ENCODE results near the gene NEDD4L.

Gene NEDD4L

DNA sequence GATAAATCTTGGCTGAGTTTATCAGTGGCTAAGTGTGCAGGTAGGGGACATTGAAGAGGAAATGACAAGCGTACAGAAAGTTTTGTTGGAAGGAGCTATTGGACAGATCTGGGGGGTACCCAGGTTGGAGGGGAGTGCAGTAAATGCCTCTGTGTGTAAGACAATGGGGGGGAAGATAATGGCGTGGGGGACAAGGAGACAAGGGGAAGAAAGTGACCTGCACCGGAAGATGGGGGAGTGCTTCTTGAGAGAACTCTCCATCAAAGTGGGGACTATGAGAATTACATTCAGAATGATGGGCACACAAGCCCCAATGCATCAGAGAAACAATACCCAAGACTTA lies 394.9 kb downstream of the NEDD4L start:
- no peak overlapping the region for H3K4me3 ChIP-seq (ENCODE audit: low read depth, low read length)
- no peak for DNase-seq (ENCODE audit: low read depth)
- TF ChIP-seq, protein P1, sequence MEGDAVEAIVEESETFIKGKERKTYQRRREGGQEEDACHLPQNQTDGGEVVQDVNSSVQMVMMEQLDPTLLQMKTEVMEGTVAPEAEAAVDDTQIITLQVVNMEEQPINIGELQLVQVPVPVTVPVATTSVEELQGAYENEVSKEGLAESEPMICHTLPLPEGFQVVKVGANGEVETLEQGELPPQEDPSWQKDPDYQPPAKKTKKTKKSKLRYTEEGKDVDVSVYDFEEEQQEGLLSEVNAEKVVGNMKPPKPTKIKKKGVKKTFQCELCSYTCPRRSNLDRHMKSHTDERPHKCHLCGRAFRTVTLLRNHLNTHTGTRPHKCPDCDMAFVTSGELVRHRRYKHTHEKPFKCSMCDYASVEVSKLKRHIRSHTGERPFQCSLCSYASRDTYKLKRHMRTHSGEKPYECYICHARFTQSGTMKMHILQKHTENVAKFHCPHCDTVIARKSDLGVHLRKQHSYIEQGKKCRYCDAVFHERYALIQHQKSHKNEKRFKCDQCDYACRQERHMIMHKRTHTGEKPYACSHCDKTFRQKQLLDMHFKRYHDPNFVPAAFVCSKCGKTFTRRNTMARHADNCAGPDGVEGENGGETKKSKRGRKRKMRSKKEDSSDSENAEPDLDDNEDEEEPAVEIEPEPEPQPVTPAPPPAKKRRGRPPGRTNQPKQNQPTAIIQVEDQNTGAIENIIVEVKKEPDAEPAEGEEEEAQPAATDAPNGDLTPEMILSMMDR (IDR thresholded peaks at IDR 0.05; ENCODE audit: low read depth, low read length) = no peak
- TF ChIP-seq, protein P2, sequence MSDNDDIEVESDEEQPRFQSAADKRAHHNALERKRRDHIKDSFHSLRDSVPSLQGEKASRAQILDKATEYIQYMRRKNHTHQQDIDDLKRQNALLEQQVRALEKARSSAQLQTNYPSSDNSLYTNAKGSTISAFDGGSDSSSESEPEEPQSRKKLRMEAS (IDR thresholded peaks at IDR 0.05; ENCODE audit: low read depth, low read length) = no peak
- no peak for TF ChIP-seq MYC (IDR thresholded peaks at IDR 0.05; ENCODE audit: low read depth, low read length)
- no peak for TF ChIP-seq POLR2A (IDR thresholded peaks at IDR 0.05; ENCODE audit: extremely low read depth, insufficient read length)

DNA sequence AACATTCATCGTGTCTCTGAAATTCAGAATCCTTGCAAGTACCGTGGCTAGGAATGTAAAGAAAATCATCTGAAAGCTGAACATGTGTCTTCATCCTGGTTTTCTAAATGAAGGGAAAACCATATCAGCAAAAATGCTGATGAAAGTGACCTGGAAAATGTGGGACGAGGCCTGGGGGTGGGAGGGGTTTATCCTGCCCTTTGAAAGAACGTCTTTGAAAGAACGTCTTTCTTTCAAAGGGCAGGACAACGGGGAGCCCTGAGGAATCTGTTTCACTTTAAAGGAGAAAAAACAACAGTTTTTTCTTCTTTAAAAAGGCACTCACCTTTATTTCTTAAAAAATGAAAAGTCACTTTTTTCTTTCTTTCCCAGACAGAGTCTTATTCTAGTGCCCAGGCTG lies 399.6 kb downstream of the NEDD4L start:
- TF ChIP-seq, protein P1 (IDR thresholded peaks at IDR 0.05; ENCODE audit: low read depth, low read length) = no peak
- TF ChIP-seq, protein P2 (IDR thresholded peaks at IDR 0.05; ENCODE audit: low read depth, low read length) = no peak
- TF ChIP-seq MYC (IDR thresholded peaks at IDR 0.05; ENCODE audit: low read depth, low read length) (no peak), POLR2A (IDR thresholded peaks at IDR 0.05; ENCODE audit: extremely low read depth, insufficient read length) (no peak)
- no peak for DNase-seq (ENCODE audit: low read depth)
- H3K4me3 ChIP-seq (ENCODE audit: low read depth, low read length) = no peak overlapping the region

- H3K4me3 ChIP-seq (ENCODE audit: low read depth, low read length) = no peak overlapping the region
- no peak for TF ChIP-seq POLR2A (IDR thresholded peaks at IDR 0.05; ENCODE audit: extremely low read depth, insufficient read length)
- TF ChIP-seq, protein P2 (IDR thresholded peaks at IDR 0.05; ENCODE audit: low read depth, low read length) = no peak
- no peak for DNase-seq (ENCODE audit: low read depth)
These were observed 402.5 kb downstream of the NEDD4L start for GRCh38 chr18:58446391-58447060.

DNA sequence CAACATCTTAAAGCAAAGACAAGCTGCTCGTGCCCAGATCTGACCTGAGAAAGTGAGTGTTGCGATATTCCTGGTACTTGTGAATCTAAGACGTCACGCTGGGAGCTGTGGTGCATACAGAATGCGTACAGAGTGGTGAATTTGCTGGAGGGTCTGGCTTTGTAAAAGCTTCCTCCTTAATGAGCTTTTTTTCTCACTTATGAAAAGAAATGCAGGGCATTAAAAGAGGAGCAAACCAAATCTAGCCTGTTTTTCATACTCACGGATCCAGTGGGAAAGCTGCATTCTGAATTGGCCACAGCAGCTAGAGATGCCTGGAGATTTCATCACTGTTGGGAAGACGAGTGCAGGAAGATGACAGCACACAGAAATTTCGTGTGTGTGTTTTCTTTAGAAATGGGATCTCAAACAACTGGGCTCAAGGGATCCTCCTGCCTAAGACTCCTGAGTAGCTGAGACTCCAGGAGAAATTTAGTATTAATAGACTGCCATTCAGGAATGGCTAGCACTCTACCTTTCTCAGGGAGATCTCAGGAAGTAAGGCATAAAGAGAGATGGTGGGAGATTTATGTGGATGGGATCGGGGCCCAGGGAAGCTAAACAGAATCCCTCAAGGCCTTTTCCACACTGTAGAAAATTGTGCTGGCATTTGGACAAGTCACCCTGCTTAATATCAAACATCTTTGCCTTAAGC lies 403.5 kb downstream of the NEDD4L start:
- no peak overlapping the region for H3K4me3 ChIP-seq (ENCODE audit: low read depth, low read length)
- TF ChIP-seq MYC (IDR thresholded peaks at IDR 0.05; ENCODE audit: low read depth, low read length) = no peak
- TF ChIP-seq, protein P2 (IDR thresholded peaks at IDR 0.05; ENCODE audit: low read depth, low read length) = no peak
- TF ChIP-seq, protein P1 (IDR thresholded peaks at IDR 0.05; ENCODE audit: low read depth, low read length) = no peak
- TF ChIP-seq POLR2A (IDR thresholded peaks at IDR 0.05; ENCODE audit: extremely low read depth, insufficient read length) = no peak
- no peak for DNase-seq (ENCODE audit: low read depth)

- no peak for DNase-seq (ENCODE audit: low read depth)
These were observed 405.4 kb downstream of the NEDD4L start for GRCh38 chr18:58449464-58449863.

More at GRCh38 chr18:58449464-58449863, 405.4 kb downstream of the NEDD4L start:
- TF ChIP-seq MYC (IDR thresholded peaks at IDR 0.05; ENCODE audit: low read depth, low read length) (no peak), POLR2A (IDR thresholded peaks at IDR 0.05; ENCODE audit: extremely low read depth, insufficient read length) (no peak)
- no peak overlapping the region for H3K4me3 ChIP-seq (ENCODE audit: low read depth, low read length)
